Measurements from ENCODE around the gene CYP2W1.

CYP2W1 gene

DNA sequence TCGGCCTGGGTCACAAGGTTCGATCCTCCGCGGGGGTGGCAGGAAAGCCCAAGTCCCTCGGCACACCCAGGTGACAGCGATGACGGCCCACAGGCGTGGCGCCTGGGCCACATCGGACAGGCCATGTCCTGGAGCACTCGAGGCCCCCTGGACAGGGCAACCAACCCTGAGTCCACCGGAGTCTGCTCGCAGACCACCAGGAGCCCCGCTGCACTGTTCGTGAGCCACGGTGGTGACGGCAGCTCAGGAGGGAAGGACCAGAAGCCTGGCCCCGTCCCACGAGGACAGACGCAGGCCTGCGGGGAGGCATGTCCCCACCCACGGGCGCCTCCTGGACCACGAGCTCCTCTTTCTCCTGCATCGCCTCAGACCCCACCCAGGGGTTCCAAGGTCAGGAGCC is 39.0 kb downstream of the CYP2W1 start:
- Histone ChIP-seq H3K9ac (ENCODE audit: low read length in 2 of 2) (no peak overlapping the region), H3K4me1 (ENCODE audit: control insufficient read depth, insufficient read depth, low read length) (peaks cover 12% of the 10 kb centered on the region), H3K27me3 (ENCODE audit: control insufficient read depth in 1 of 2, insufficient read depth in 2 of 2, low read length in 2 of 2) (no peaks in the 10 kb centered on the region), H3K36me3 (ENCODE audit: control insufficient read depth in 2 of 2, insufficient read depth in 2 of 2, low read length in 2 of 2) (peaks cover 8 to 22% of the 10 kb centered on the region in 2 donors), H3K27ac (ENCODE audit: low read length) (no peak overlapping the region), H3K9me3 (ENCODE audit: control insufficient read depth in 2 of 2, low read length in 2 of 2) (no peaks in the 10 kb centered on the region), H3K4me3 (ENCODE audit: low read length in 2 of 2) (no peak overlapping the region)

DNA sequence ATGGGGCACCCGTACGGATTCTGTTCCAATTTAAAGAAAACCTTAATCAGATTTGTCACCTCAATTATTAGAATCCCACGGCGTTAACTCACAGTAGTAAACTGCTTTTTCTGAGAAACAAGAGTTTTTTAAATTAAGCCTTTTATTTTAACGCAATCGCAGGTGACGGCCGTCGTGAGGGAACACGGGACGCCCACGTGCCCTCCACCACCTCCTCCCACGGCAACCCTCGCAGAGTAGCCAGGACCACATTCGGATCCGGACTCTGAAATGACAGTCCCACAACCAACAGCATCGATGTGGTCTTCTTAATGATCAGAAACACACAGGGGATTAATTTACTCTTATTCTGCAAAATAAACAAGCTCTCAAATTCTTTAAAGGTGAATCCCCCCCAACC is 39.4 kb downstream of the CYP2W1 start:
- H3K9me3 ChIP-seq (ENCODE audit: control insufficient read depth in 2 of 2, low read length in 2 of 2): no peaks in the 10 kb centered on the region
- H3K36me3 ChIP-seq (ENCODE audit: control insufficient read depth in 2 of 2, insufficient read depth in 2 of 2, low read length in 2 of 2): peaks cover 8 to 22% of the 10 kb centered on the region in 2 donors
- H3K9ac ChIP-seq (ENCODE audit: low read length in 2 of 2): no peak overlapping the region
- H3K27ac ChIP-seq (ENCODE audit: low read length): no peak overlapping the region
- no peaks in the 10 kb centered on the region for H3K27me3 ChIP-seq (ENCODE audit: control insufficient read depth in 1 of 2, insufficient read depth in 2 of 2, low read length in 2 of 2)
- H3K4me1 ChIP-seq (ENCODE audit: control insufficient read depth, insufficient read depth, low read length): peaks cover 16% of the 10 kb centered on the region
- H3K4me3 ChIP-seq (ENCODE audit: low read length in 2 of 2): no peak overlapping the region

DNA sequence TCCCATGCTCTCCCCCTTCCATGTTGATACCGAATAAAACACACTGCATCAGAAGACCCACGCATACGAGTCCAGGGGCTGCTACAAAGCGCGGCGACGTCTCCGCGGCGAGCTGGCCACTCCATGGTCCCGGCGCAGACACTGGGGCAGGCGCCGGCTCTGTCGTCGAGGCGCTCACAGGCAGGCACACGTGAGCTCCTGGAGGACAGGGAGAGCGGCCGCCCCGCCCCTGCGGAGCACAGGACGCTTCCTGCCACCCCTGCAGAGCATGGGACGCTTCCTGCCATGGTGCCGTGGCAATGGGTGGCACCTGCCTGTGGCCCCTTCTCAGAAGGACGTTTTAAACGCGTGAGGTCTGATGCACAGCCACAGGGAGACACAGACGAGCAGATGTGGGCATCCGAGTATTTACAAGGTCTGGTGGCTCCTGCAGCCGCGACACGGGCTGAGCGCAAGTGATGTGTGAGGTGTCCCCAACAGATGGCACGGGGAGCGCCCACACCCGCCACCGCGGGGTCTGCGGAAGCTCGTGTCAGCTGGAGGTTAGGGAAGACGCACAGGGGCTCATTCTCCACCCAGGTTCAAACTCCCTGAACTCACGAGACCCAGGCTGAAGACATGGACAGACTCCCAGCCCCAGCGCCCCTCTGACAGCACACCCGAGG is 40.0 kb downstream of the CYP2W1 start:
- H3K9me3 ChIP-seq (ENCODE audit: control insufficient read depth in 2 of 2, low read length in 2 of 2): no peaks in the 10 kb centered on the region
- H3K27ac ChIP-seq (ENCODE audit: low read length): no peak overlapping the region
- peaks cover 7 to 21% of the 10 kb centered on the region in 2 donors for H3K36me3 ChIP-seq (ENCODE audit: control insufficient read depth in 2 of 2, insufficient read depth in 2 of 2, low read length in 2 of 2)
- peaks cover 18% of the 10 kb centered on the region for H3K4me1 ChIP-seq (ENCODE audit: control insufficient read depth, insufficient read depth, low read length)
- no peak overlapping the region for H3K9ac ChIP-seq (ENCODE audit: low read length in 2 of 2)
- no peaks in the 10 kb centered on the region for H3K27me3 ChIP-seq (ENCODE audit: control insufficient read depth in 1 of 2, insufficient read depth in 2 of 2, low read length in 2 of 2)
- H3K4me3 ChIP-seq (ENCODE audit: low read length in 2 of 2): no peak overlapping the region

DNA sequence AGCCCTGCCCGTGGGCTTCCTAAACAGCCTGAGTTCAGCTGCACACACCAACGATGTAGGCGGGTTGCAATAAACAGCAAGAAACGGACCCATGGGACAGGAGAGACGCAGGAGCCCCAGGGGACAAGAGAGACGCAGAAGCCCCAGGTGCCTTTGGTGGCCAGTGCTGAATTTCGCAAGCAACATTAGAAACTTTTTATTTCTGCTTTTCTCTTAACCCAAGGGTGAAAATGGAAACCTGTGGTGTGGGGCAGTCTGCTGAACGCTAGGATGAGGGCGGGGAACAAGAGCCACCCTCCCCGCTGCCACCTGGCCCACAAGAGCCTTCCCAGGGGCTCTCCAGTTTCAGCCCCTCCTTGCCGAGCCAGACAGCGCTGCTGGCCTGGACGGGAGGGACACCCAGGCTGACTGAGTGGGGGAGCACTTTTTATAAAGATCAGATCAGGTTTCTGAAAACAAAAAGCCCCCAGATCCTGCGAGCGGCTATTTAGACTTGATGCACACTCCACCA is 41.4 kb downstream of the CYP2W1 start:
- Histone ChIP-seq H3K36me3 (ENCODE audit: control insufficient read depth in 2 of 2, insufficient read depth in 2 of 2, low read length in 2 of 2) (peaks cover 5 to 15% of the 10 kb centered on the region in 2 donors), H3K4me1 (ENCODE audit: control insufficient read depth, insufficient read depth, low read length) (peaks cover 28% of the 10 kb centered on the region), H3K9ac (ENCODE audit: low read length in 2 of 2) (no peak overlapping the region), H3K9me3 (ENCODE audit: control insufficient read depth in 2 of 2, low read length in 2 of 2) (no peaks in the 10 kb centered on the region), H3K27me3 (ENCODE audit: control insufficient read depth in 1 of 2, insufficient read depth in 2 of 2, low read length in 2 of 2) (no peaks in the 10 kb centered on the region), H3K27ac (ENCODE audit: low read length) (no peak overlapping the region), H3K4me3 (ENCODE audit: low read length in 2 of 2) (no peak overlapping the region)

DNA sequence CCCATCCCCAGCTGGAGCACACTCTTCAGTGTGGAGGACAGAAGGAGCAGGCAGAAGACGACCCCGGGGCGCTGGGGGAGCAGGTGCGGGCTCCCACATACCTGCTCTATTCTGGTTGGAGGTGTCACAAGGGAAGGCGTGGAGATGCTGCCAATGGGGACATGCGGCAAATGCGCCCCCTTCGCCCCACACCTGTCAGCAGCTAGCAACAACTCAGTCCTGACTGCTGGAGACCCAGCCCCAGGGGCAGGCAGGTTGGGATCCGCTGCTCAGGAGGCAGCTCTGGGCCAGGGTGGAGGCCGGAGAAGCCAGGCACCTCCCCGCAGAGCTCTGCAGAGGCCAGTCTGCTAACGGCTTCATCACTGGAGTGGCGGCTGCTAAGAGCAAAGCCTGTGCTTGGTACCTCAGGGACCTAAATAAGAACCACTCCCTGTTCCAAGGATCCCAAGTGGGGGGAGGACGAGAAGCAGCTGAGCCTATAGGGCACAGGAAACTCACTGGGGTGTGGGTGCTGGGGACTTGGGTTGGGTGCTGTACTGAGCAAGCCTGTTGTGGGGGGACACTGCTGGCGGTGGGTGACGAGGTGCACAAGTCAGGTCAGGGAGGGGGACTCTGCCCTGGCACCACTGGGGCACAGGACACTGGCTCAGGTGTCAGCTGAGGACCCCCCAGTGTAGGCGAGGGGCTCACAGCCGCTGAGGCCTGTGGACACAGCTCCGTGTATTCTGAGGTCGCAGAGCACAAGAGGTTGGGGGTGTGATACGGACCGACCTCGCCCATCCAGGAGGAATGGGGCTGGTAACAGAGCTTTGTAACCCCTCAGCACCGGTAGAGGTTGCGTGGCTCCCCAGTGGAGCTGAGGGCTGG is 42.1 kb downstream of the CYP2W1 start:
- H3K9me3 ChIP-seq (ENCODE audit: control insufficient read depth in 2 of 2, low read length in 2 of 2): no peaks in the 10 kb centered on the region
- H3K27me3 ChIP-seq (ENCODE audit: control insufficient read depth in 1 of 2, insufficient read depth in 2 of 2, low read length in 2 of 2): no peaks in the 10 kb centered on the region
- peaks cover 29% of the 10 kb centered on the region for H3K4me1 ChIP-seq (ENCODE audit: control insufficient read depth, insufficient read depth, low read length)
- H3K27ac ChIP-seq (ENCODE audit: low read length): no peak overlapping the region
- H3K36me3 ChIP-seq (ENCODE audit: control insufficient read depth in 2 of 2, insufficient read depth in 2 of 2, low read length in 2 of 2): peaks cover 5 to 15% of the 10 kb centered on the region in 2 donors
- no peak overlapping the region for H3K9ac ChIP-seq (ENCODE audit: low read length in 2 of 2)
- no peak overlapping the region for H3K4me3 ChIP-seq (ENCODE audit: low read length in 2 of 2)

DNA sequence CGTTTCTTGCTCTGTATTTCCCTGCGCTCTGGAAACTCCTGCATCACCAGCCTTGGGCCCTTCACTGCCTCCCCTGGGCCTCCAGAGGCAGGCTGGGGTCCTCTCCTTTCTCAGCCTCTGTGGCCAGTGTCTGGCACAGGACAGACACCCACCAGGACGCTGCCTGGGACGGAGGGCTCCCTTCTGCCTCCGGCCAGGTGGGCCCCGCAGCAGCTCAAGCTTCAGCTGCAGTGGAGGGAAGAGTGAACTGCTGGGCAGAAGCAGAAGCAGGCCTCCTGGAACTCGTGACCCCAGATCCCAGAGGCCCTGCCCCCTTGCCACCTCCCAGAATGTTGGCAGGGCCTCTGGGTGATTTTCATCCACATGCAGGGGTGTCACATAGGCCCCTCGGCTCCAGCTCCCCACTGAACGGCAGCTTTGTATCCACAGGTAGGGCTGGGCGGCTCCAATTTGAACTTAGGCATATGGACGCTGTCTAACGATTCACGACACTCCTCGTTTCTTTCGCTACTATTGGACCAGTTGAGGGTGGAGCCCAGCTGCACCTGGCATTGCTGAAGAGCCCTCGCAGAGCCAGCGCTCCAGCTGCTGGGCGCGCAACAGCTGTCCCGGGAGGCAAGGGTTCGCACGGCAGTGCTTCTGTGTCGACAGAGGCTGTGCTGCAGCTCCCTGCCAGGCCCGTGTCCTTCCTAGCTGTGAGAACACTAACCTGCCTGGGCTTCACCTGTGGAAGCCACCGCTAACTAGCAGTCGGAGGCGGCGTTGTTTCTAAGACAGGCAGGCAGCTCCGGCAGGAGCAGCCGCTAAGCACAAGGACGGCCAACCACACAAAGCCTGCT is 43.0 kb downstream of the CYP2W1 start:
- no peaks in the 10 kb centered on the region for H3K9me3 ChIP-seq (ENCODE audit: control insufficient read depth in 2 of 2, low read length in 2 of 2)
- H3K36me3 ChIP-seq (ENCODE audit: control insufficient read depth in 2 of 2, insufficient read depth in 2 of 2, low read length in 2 of 2): peaks cover 5 to 12% of the 10 kb centered on the region in 2 donors
- no peak overlapping the region for H3K9ac ChIP-seq (ENCODE audit: low read length in 2 of 2)
- peaks cover 29% of the 10 kb centered on the region for H3K4me1 ChIP-seq (ENCODE audit: control insufficient read depth, insufficient read depth, low read length)
- no peaks in the 10 kb centered on the region for H3K27me3 ChIP-seq (ENCODE audit: control insufficient read depth in 1 of 2, insufficient read depth in 2 of 2, low read length in 2 of 2)
- no peak overlapping the region for H3K4me3 ChIP-seq (ENCODE audit: low read length in 2 of 2)
- H3K27ac ChIP-seq (ENCODE audit: low read length): no peak overlapping the region

DNA sequence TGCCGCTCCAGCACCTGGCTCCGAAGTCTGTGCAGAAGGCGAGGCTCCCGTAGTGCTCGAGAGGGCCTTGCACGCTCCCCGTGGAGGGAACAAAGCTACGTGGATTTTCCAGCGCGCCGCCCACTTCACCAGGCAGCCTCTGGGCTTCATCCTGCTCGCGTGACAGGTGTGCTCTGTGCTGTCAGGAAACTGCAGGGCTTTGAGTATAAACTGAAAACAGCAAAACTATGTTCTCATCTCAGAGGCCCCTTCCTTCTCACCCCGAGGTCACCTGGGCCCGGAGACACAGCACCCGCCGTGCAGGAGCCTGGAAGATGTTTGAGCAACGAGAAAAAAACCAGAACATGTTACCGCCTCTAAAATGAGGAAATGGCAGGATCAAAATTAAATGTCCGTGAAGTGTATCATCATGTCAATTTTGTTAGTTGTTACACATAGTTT is 43.8 kb downstream of the CYP2W1 start:
- H3K27ac ChIP-seq (ENCODE audit: low read length): peak overlapping the region; percentile 95
- no peaks in the 10 kb centered on the region for H3K9me3 ChIP-seq (ENCODE audit: control insufficient read depth in 2 of 2, low read length in 2 of 2)
- no peaks in the 10 kb centered on the region for H3K27me3 ChIP-seq (ENCODE audit: control insufficient read depth in 1 of 2, insufficient read depth in 2 of 2, low read length in 2 of 2)
- peak overlapping the region; percentile 49 to 78 for H3K4me3 ChIP-seq (ENCODE audit: low read length in 2 of 2)
- peaks cover 5 to 11% of the 10 kb centered on the region in 2 donors for H3K36me3 ChIP-seq (ENCODE audit: control insufficient read depth in 2 of 2, insufficient read depth in 2 of 2, low read length in 2 of 2)
- H3K4me1 ChIP-seq (ENCODE audit: control insufficient read depth, insufficient read depth, low read length): peaks cover 29% of the 10 kb centered on the region
- peak overlapping the region; percentile 76 to 88 for H3K9ac ChIP-seq (ENCODE audit: low read length in 2 of 2)

DNA sequence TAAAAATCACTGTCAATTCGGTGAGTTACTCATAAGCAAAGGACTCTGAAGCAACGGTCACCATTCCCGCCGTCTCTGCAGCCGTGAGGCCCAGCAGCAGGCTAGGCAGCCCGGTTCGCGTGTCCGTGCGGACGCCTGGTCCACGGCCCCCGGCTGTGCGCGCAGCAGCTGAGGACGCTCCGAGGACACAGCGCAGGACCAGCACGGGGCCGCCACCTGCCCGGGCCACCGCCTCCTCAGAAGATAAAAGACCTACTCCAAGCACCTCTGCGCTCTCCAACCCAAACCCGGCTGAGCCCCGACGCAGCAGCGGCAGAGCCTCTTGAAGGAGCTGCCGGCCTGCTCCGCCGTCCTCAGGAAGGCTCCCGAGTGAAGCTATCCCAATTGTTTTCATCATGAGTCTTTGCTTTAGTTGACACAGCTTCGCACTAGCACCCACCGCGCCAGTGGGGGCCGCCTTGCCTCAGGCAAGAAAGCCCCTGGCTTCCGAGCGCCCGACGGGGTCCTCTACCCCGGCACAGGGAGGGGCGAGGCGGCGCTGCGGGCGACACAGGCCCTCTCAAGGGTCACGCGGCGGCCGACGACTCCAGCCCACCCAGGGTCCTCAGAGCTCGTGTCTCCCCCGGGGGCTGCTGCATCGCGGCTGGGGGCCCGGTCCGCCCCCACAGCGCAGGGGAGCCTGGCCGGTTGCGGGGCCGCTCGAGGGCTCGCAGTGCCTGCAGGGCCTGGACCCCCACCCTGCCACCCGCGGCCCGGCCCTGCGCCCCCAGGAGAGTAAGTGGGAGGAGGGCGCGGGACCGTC is 44.5 kb downstream of the CYP2W1 start:
- peaks cover 29% of the 10 kb centered on the region for H3K4me1 ChIP-seq (ENCODE audit: control insufficient read depth, insufficient read depth, low read length)
- peak overlapping the region; percentile 95 for H3K27ac ChIP-seq (ENCODE audit: low read length)
- H3K9ac ChIP-seq (ENCODE audit: low read length in 2 of 2): peak overlapping the region; percentile 76 to 88
- peak overlapping the region; percentile 49 to 78 for H3K4me3 ChIP-seq (ENCODE audit: low read length in 2 of 2)
- H3K36me3 ChIP-seq (ENCODE audit: control insufficient read depth in 2 of 2, insufficient read depth in 2 of 2, low read length in 2 of 2): peaks cover 5 to 11% of the 10 kb centered on the region in 2 donors
- no peaks in the 10 kb centered on the region for H3K27me3 ChIP-seq (ENCODE audit: control insufficient read depth in 1 of 2, insufficient read depth in 2 of 2, low read length in 2 of 2)
- no peaks in the 10 kb centered on the region for H3K9me3 ChIP-seq (ENCODE audit: control insufficient read depth in 2 of 2, low read length in 2 of 2)

DNA sequence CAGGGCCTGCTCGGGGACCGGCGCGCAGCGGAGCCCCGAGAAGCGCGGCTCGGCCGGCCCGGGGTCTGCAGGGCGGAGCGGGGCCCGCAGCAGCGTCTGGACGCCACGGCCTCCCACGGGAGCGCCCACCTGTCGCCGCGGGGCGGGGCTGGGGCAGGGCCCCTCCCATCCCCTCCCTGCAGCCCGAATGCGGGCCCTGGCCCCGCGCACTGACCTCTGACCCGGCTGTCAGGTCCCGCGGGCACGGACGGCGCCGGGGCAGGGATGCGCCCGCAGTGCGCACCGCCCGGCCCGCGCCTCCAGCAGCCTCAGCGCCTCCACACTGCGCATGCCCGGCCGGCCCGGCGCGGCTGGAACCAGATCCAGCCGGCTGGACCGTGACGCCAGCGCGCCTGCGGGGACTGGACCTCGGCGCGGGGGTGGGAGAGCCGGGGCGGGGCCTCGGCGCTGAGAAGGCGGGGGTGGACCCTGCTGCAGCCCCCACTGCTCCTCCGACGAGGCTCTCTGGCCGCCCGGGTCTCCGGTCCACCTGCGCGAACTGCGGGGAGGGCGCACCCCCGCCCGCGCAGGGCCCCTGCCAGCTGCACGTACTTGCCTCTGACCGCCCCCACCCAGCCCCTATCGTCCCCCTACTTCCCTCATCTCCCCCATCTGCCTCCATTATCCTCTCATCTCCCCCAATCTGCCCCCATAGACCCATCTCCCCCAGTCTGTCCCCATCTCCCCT is 45.2 kb downstream of the CYP2W1 start:
- peaks cover 29% of the 10 kb centered on the region for H3K4me1 ChIP-seq (ENCODE audit: control insufficient read depth, insufficient read depth, low read length)
- peaks cover 5 to 9% of the 10 kb centered on the region in 2 donors for H3K36me3 ChIP-seq (ENCODE audit: control insufficient read depth in 2 of 2, insufficient read depth in 2 of 2, low read length in 2 of 2)
- H3K27me3 ChIP-seq (ENCODE audit: control insufficient read depth in 1 of 2, insufficient read depth in 2 of 2, low read length in 2 of 2): no peaks in the 10 kb centered on the region
- H3K9me3 ChIP-seq (ENCODE audit: control insufficient read depth in 2 of 2, low read length in 2 of 2): no peaks in the 10 kb centered on the region
- H3K4me3 ChIP-seq (ENCODE audit: low read length in 2 of 2): peak overlapping the region; percentile 49 to 78
- H3K27ac ChIP-seq (ENCODE audit: low read length): peak overlapping the region; percentile 95
- peak overlapping the region; percentile 76 to 88 for H3K9ac ChIP-seq (ENCODE audit: low read length in 2 of 2)
